ENCODE measurements around the gene BRD7. TPM values are rescaled to one million over a fixed set of nuclear protein-coding genes. Genes with fewer than 3 reads are reported as not detected.
A peak's percentile ranks its signal among the peaks of the same experiment; 100 is the strongest.

Gene BRD7
- total RNA-seq, 1 experiment from 2014 or later: 122 TPM

- no peaks in the 10 kb centered on the region for H3K4me1 Mint-ChIP-seq
- no peak for ATAC-seq
- H3K27me3 Mint-ChIP-seq (ENCODE audit: low read depth): no peaks in the 10 kb centered on the region
- CTCF ChIA-PET: interaction anchor here (1.1 to 1.4 kb wide), 2 partner anchors 39 to 105 kb away, joined by 3 to 4 read pairs; no protein-coding TSS in a partner anchor
- DNase-seq (ENCODE audit: low spot score): no peak
- POLR2A ChIA-PET: no interaction called here
- no peak overlapping the region for H3K4me3 Mint-ChIP-seq
- no peaks in the 10 kb centered on the region for H3K9me3 Mint-ChIP-seq
- peaks cover 35% of the 10 kb centered on the region for H3K36me3 Mint-ChIP-seq
- no peak overlapping the region for H3K27ac Mint-ChIP-seq
- TF ChIP-seq IRF1 (CRISPR knock-in tag; IDR thresholded peaks at IDR 0.05) (no peak), ELF4 (CRISPR knock-in tag; IDR thresholded peaks at IDR 0.05; ENCODE audit: low read depth) (no peak), ZNF512 (CRISPR knock-in tag; IDR thresholded peaks at IDR 0.05; ENCODE audit: borderline replicate concordance) (no peak), ZNF121 (CRISPR knock-in tag; IDR thresholded peaks at IDR 0.05) (no peak), GABPB1 (CRISPR knock-in tag; IDR thresholded peaks at IDR 0.05) (no peak), SMAD3 (CRISPR knock-in tag; IDR thresholded peaks at IDR 0.05; ENCODE audit: borderline replicate concordance) (no peak), PRDM15 (CRISPR knock-in tag; IDR thresholded peaks at IDR 0.05) (no peak), ZNF263 (CRISPR knock-in tag; IDR thresholded peaks at IDR 0.05; ENCODE audit: low read depth) (no peak), ATF6 (CRISPR knock-in tag; IDR thresholded peaks at IDR 0.05) (no peak), AR (CRISPR knock-in tag; IDR thresholded peaks at IDR 0.05) (no peak), OVOL2 (CRISPR knock-in tag; IDR thresholded peaks at IDR 0.05; ENCODE audit: borderline replicate concordance) (no peak), TCF7 (CRISPR knock-in tag; IDR thresholded peaks at IDR 0.05; ENCODE audit: low read depth) (no peak), TP53 (CRISPR knock-in tag; IDR thresholded peaks at IDR 0.05) (no peak)
Measured at GRCh38 chr16:50315346-50315997, 53.3 kb downstream of the BRD7 start.

- TF ChIP-seq E2F5 (CRISPR knock-in tag; IDR thresholded peaks at IDR 0.05) (no peak), ARID4B (CRISPR knock-in tag; IDR thresholded peaks at IDR 0.05; ENCODE audit: borderline replicate concordance) (no peak), ZNF121 (CRISPR knock-in tag; IDR thresholded peaks at IDR 0.05) (no peak), CREB1 (CRISPR knock-in tag; IDR thresholded peaks at IDR 0.05) (no peak), MYBL2 (CRISPR knock-in tag; IDR thresholded peaks at IDR 0.05) (no peak), JAZF1 (CRISPR knock-in tag; IDR thresholded peaks at IDR 0.05) (no peak)
- Mint-ChIP-seq H3K9me3 (no peaks in the 10 kb centered on the region), H3K4me3 (no peak overlapping the region), H3K4me1 (no peaks in the 10 kb centered on the region), H3K27me3 (ENCODE audit: low read depth) (no peaks in the 10 kb centered on the region), H3K27ac (peak overlapping the region; percentile 16; the same call in 1 of the 2 replicates), H3K36me3 (peaks cover 27% of the 10 kb centered on the region)
- DNase-seq (ENCODE audit: low spot score): no peak
- ChIA-PET CTCF (interaction anchor here (1.1 kb wide), 1 partner anchor 40 kb away, joined by 3 read pairs; no protein-coding TSS in a partner anchor), POLR2A (no interaction called here)
- ATAC-seq: no peak
Measured at GRCh38 chr16:50314665-50315064, 54.1 kb downstream of the BRD7 start.
